Measurements from ENCODE around the gene MED15.

Gene MED15

GRCh38 chr22:20576445-20576816 is 69.0 kb downstream of the MED15 start:
- no peaks in the 10 kb centered on the region for H3K9me3 Mint-ChIP-seq
- H3K4me1 Mint-ChIP-seq = no peaks in the 10 kb centered on the region
- H3K27ac Mint-ChIP-seq = peak overlapping the region in 1 of 3 experiments; percentile 9
- no peaks in the 10 kb centered on the region for H3K27me3 Mint-ChIP-seq (ENCODE audit: low read depth)
- TF ChIP-seq, protein P1, sequence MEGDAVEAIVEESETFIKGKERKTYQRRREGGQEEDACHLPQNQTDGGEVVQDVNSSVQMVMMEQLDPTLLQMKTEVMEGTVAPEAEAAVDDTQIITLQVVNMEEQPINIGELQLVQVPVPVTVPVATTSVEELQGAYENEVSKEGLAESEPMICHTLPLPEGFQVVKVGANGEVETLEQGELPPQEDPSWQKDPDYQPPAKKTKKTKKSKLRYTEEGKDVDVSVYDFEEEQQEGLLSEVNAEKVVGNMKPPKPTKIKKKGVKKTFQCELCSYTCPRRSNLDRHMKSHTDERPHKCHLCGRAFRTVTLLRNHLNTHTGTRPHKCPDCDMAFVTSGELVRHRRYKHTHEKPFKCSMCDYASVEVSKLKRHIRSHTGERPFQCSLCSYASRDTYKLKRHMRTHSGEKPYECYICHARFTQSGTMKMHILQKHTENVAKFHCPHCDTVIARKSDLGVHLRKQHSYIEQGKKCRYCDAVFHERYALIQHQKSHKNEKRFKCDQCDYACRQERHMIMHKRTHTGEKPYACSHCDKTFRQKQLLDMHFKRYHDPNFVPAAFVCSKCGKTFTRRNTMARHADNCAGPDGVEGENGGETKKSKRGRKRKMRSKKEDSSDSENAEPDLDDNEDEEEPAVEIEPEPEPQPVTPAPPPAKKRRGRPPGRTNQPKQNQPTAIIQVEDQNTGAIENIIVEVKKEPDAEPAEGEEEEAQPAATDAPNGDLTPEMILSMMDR (IDR thresholded peaks at IDR 0.05; ENCODE audit: unreplicated experiment in 3 of 3) = no peak
- peaks cover 54% of the 10 kb centered on the region for H3K36me3 Mint-ChIP-seq (ENCODE audit: low read depth)
- no peak overlapping the region for H3K4me3 Mint-ChIP-seq

DNA sequence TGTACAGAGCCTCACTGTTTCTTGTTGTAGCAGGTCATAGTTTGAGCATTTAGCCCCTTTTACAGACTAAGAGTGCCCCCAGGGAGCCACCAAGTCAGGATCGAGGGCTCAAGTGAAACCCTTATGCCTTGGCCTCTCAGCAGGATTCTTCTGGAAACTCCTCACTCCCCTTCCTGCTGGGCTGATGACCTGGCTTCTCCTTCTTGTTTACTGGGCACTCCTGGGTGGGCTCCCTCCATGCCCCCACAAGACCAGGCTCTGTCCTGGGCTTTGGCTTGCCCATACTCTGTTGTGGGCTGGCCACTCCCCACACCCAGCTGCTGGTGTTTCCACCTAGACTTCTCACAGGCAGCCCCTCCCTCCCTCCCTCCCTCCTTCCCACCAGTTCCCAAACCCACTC is 69.6 kb downstream of the MED15 start:
- TF ChIP-seq, protein P1 (IDR thresholded peaks at IDR 0.05; ENCODE audit: unreplicated experiment in 3 of 3) = no peak

DNA sequence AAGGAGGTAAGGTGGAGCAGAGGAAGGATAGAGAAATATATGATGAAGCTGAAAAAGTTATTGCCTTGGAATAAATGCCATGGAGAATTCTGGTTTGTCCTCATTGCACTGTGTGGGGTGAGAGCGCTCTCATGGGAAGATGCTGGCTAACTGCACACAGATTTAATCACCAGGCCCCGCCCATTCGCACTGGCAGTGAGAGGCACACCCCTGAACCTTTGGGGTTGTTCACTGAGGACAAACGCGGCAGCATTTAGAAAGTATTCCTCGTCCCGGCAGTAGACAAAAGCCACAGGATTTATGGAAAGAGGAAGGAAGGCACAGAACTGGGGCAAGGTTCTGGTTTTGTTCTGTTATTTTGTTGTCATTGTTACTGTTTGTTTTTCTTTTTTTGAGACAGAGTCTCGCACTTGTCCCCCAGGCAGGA is 70.2 kb downstream of the MED15 start:
- Mint-ChIP-seq H3K27ac (no peak overlapping the region), H3K36me3 (ENCODE audit: low read depth) (peaks cover 43% of the 10 kb centered on the region), H3K4me1 (no peaks in the 10 kb centered on the region), H3K4me3 (no peak overlapping the region), H3K9me3 (no peaks in the 10 kb centered on the region), H3K27me3 (ENCODE audit: low read depth) (no peaks in the 10 kb centered on the region)
- TF ChIP-seq, protein P1 (IDR thresholded peaks at IDR 0.05; ENCODE audit: unreplicated experiment in 3 of 3) = no peak

More for the DNA sequence above, 69.6 kb downstream of the MED15 start:
- H3K4me1 Mint-ChIP-seq = no peaks in the 10 kb centered on the region
- peaks cover 48% of the 10 kb centered on the region for H3K36me3 Mint-ChIP-seq (ENCODE audit: low read depth)
- H3K27ac Mint-ChIP-seq = no peak overlapping the region
- no peaks in the 10 kb centered on the region for H3K9me3 Mint-ChIP-seq
- no peak overlapping the region for H3K4me3 Mint-ChIP-seq
- H3K27me3 Mint-ChIP-seq (ENCODE audit: low read depth) = no peaks in the 10 kb centered on the region

DNA sequence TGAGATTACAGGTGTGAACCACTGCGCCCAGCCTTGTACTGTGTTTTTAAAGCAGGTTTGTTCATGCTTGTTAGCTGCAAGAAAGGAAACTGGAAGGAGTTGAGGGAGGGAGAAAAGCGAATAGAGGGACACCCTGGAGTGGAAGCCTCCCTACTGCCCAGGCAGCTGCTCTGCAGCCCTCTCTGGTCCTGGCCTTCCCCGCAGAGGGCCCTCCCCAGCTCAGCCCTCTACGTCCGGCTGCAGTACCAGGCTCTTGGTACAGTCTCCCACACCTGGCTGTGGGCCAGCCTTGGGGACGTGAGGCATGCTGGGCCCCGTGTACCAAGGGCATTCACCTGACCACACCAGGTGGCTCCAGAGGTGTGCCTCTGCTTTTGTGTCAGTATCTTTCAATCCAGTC is 70.8 kb downstream of the MED15 start:
- peaks cover 41% of the 10 kb centered on the region for H3K36me3 Mint-ChIP-seq (ENCODE audit: low read depth)
- no peak overlapping the region for H3K4me3 Mint-ChIP-seq
- no peak overlapping the region for H3K27ac Mint-ChIP-seq
- no peaks in the 10 kb centered on the region for H3K9me3 Mint-ChIP-seq
- H3K4me1 Mint-ChIP-seq = no peaks in the 10 kb centered on the region
- no peaks in the 10 kb centered on the region for H3K27me3 Mint-ChIP-seq (ENCODE audit: low read depth)
- TF ChIP-seq, protein P1 (IDR thresholded peaks at IDR 0.05; ENCODE audit: unreplicated experiment in 3 of 3) = no peak

GRCh38 chr22:20578707-20579106 is 71.3 kb downstream of the MED15 start:
- Mint-ChIP-seq H3K27me3 (ENCODE audit: low read depth) (no peaks in the 10 kb centered on the region), H3K27ac (no peak overlapping the region), H3K9me3 (no peaks in the 10 kb centered on the region), H3K4me3 (no peak overlapping the region), H3K36me3 (ENCODE audit: low read depth) (peaks cover 36% of the 10 kb centered on the region), H3K4me1 (no peaks in the 10 kb centered on the region)
- TF ChIP-seq, protein P1 (IDR thresholded peaks at IDR 0.05; ENCODE audit: unreplicated experiment in 3 of 3) = no peak

DNA sequence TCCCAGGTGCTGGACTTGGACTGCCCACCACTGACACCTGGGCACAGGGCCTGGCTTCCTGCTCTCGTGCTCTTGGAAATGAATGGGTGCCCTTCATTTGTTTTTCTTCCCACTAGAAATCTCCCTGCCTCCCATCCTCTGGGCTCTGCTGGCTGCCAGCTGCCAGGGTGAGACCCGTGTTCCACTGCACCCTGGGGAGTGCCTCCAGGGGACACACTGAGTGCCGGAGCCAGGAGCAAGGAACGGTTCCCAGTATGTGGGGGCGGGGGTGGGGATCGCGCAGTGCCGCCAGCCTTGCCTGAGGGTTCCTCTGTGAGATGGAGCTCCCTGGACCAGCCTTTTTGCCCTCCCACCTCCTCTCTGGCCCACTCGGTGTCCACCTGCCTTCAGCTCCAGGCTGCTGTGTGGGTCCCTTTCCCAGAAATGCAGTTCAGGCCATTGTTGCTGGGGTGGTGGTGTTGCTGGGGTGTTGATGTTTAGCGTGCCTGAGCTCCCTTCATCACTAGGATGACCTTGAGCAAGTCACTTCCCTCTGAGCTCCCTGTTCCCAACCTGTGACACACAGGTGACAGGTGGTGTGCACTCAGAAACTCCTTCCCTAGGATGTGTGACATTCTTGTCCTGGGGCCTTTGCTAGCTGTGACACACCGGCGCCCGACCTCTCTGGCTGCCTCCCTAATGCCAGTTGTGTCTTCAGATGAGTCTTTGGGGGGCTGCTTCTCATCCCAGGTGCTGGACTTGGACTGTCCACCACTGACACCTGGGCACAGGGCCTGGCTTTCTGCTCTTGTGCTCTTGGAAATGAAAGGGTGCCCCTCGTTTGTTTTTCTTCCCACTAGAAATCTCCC is 72.1 kb downstream of the MED15 start:
- peaks cover 28% of the 10 kb centered on the region for H3K36me3 Mint-ChIP-seq (ENCODE audit: low read depth)
- no peak overlapping the region for H3K27ac Mint-ChIP-seq
- H3K9me3 Mint-ChIP-seq = no peaks in the 10 kb centered on the region
- H3K4me1 Mint-ChIP-seq = no peaks in the 10 kb centered on the region
- H3K4me3 Mint-ChIP-seq = no peak overlapping the region
- TF ChIP-seq, protein P1 (IDR thresholded peaks at IDR 0.05; ENCODE audit: unreplicated experiment in 3 of 3) = no peak
- H3K27me3 Mint-ChIP-seq (ENCODE audit: low read depth) = no peaks in the 10 kb centered on the region
